GM19023 (cell line): ENCODE measurements around the gene BBS12.

Experiments
- ATAC-seq: cut with Tn5 transposase; IDR thresholded peaks from one replicate; pipeline ENCODE4 v1.9.1; 2021; ENCODE audit warnings: mild to moderate bottlenecking, moderate library complexity; ENCODE audit not compliant: unreplicated experiment

BBS12 gene

DNA sequence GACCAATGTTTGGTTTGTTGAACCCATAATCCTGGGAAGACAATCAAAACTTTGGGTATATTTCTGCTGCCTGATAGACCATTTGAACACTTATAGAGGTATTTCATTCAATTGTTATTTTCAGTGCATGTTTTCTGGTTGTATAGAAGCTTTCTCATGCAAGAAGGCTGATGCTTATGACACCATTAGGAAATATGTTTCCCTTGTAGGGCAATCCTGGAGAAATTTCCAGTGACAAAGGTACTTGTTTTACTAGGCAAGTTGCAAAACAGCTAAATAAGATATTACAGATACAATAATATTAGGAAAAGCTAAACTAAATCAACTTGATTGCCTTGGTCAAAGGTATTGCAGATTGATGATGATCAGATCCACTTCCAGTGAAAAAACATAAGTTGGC is 61.3 kb downstream of the BBS12 start:
- no peak for ATAC-seq
